ENCODE results near the gene PHAF1. TPM values are rescaled to one million over a fixed set of nuclear protein-coding genes. Genes with fewer than 3 reads are reported as not detected.

Gene PHAF1
- total and polyA plus RNA-seq, 2 of the 13 experiments (the other 11 are each of a cell fraction or from before 2014, with no cell fraction given) = 48.3 to 174 TPM

DNA sequence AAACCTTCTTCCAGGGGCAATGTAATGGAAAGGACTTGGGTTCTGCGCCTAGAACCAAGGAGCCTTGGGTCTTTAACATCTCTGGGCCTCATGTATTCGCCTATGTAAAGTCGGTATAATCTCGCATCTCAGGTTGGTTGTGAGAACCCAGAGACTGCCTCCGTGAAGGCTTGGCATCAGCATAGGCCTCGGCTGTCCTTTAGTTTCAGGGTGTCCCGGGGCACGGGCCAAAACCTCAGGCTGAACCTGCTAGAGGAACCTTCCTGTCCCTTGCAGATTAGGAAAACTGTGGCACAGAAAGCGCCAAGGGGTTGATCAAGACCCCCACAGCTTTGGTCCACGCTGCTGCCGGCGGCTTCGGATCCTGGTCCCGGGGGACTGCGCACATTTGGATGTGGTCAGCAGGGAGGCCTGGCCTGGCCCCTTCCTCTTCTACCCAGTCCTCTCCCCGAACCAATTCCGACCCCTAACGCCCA lies 772 bp upstream of the PHAF1 start (continued):
- TF ChIP-seq ZNF263 (CRISPR knock-in tag; IDR thresholded peaks at IDR 0.05) (no peak), NFE2 (CRISPR knock-in tag; IDR thresholded peaks at IDR 0.05) (no peak), ZNF672 (CRISPR knock-in tag; IDR thresholded peaks at IDR 0.05) (no peak), LRRFIP1 (CRISPR knock-in tag; conservative IDR thresholded peaks at IDR 0.05) (0 out of 2 replicates have a peak, but pooled peaks have one; percentile 2), SKI (IDR thresholded peaks at IDR 0.05; ENCODE audit: partially characterized antibody) (no peak), ZNF510 (CRISPR knock-in tag; IDR thresholded peaks at IDR 0.05; ENCODE audit: low read depth) (no peak), ZBTB42 (CRISPR knock-in tag; IDR thresholded peaks at IDR 0.05) (no peak), RARG (CRISPR knock-in tag; IDR thresholded peaks at IDR 0.05; ENCODE audit: low read depth) (no peak), ZNF782 (CRISPR knock-in tag; IDR thresholded peaks at IDR 0.05; ENCODE audit: borderline replicate concordance) (no peak), ZBTB34 (CRISPR knock-in tag; IDR thresholded peaks at IDR 0.05) (0 out of 2 replicates have a peak, but pooled peaks have one; percentile 4), SNAI1 (CRISPR knock-in tag; IDR thresholded peaks at IDR 0.05; ENCODE audit: borderline replicate concordance) (0 out of 2 replicates have a peak, but pooled peaks have one; percentile 17), EP300 (IDR thresholded peaks at IDR 0.05; ENCODE audit: low read depth in 2 of 2, low read length in 2 of 2) (no peak), EP300 (CRISPR knock-in tag; IDR thresholded peaks at IDR 0.05; ENCODE audit: borderline replicate concordance) (no peak), CENPX (CRISPR knock-in tag; IDR thresholded peaks at IDR 0.05) (no peak), ZNF451 (CRISPR knock-in tag; IDR thresholded peaks at IDR 0.05) (no peak), ELF4 (CRISPR knock-in tag; IDR thresholded peaks at IDR 0.05; ENCODE audit: borderline replicate concordance) (no peak), TP53 (CRISPR knock-in tag; conservative IDR thresholded peaks at IDR 0.05) (peak; percentile 51; the same call in 1 of the 2 replicates)
- TF ChIP-seq, protein P1, sequence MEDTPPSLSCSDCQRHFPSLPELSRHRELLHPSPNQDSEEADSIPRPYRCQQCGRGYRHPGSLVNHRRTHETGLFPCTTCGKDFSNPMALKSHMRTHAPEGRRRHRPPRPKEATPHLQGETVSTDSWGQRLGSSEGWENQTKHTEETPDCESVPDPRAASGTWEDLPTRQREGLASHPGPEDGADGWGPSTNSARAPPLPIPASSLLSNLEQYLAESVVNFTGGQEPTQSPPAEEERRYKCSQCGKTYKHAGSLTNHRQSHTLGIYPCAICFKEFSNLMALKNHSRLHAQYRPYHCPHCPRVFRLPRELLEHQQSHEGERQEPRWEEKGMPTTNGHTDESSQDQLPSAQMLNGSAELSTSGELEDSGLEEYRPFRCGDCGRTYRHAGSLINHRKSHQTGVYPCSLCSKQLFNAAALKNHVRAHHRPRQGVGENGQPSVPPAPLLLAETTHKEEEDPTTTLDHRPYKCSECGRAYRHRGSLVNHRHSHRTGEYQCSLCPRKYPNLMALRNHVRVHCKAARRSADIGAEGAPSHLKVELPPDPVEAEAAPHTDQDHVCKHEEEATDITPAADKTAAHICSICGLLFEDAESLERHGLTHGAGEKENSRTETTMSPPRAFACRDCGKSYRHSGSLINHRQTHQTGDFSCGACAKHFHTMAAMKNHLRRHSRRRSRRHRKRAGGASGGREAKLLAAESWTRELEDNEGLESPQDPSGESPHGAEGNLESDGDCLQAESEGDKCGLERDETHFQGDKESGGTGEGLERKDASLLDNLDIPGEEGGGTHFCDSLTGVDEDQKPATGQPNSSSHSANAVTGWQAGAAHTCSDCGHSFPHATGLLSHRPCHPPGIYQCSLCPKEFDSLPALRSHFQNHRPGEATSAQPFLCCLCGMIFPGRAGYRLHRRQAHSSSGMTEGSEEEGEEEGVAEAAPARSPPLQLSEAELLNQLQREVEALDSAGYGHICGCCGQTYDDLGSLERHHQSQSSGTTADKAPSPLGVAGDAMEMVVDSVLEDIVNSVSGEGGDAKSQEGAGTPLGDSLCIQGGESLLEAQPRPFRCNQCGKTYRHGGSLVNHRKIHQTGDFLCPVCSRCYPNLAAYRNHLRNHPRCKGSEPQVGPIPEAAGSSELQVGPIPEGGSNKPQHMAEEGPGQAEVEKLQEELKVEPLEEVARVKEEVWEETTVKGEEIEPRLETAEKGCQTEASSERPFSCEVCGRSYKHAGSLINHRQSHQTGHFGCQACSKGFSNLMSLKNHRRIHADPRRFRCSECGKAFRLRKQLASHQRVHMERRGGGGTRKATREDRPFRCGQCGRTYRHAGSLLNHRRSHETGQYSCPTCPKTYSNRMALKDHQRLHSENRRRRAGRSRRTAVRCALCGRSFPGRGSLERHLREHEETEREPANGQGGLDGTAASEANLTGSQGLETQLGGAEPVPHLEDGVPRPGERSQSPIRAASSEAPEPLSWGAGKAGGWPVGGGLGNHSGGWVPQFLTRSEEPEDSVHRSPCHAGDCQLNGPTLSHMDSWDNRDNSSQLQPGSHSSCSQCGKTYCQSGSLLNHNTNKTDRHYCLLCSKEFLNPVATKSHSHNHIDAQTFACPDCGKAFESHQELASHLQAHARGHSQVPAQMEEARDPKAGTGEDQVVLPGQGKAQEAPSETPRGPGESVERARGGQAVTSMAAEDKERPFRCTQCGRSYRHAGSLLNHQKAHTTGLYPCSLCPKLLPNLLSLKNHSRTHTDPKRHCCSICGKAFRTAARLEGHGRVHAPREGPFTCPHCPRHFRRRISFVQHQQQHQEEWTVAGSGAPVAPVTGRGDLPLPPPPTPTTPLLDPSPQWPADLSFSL (CRISPR knock-in tag; IDR thresholded peaks at IDR 0.05) = no peak
- TF ChIP-seq, protein P2, sequence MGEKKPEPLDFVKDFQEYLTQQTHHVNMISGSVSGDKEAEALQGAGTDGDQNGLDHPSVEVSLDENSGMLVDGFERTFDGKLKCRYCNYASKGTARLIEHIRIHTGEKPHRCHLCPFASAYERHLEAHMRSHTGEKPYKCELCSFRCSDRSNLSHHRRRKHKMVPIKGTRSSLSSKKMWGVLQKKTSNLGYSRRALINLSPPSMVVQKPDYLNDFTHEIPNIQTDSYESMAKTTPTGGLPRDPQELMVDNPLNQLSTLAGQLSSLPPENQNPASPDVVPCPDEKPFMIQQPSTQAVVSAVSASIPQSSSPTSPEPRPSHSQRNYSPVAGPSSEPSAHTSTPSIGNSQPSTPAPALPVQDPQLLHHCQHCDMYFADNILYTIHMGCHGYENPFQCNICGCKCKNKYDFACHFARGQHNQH (CRISPR knock-in tag; IDR thresholded peaks at IDR 0.05) = no peak

All from HepG2 (cell line).